PFSK-1 (cell line): ENCODE measurements around the gene MRPL52.

Experiments used
- FOXP2 ChIP-seq: optimal IDR thresholded peaks from 2 replicates; pipeline ENCODE3; 2011; ENCODE audit warnings: borderline replicate concordance, control low read depth, inconsistent platforms; ENCODE audit not compliant: insufficient read depth; ENCODE audit errors: extremely low read length, extremely low read depth
- POLR2AphosphoS5 ChIP-seq: IDR thresholded peaks from 2 replicates; pipeline ENCODE4 v1.6.1; 2012; ENCODE audit warnings: low read depth, mild to moderate bottlenecking, control low read depth, low read length, moderate library complexity
- REST ChIP-seq, 2 experiments: IDR thresholded peaks; 2 replicates each; pipeline versions ENCODE4 v1.6.1 to v1.8.0; 2011 to 2012; ENCODE audit warnings: low read depth in 2 of 2, low read length in 2 of 2, control low read depth in 1 of 2, inconsistent platforms in 1 of 2, mild to moderate bottlenecking in 1 of 2, moderate library complexity in 1 of 2; ENCODE audit not compliant: insufficient read depth in 1 of 2
- SIN3A ChIP-seq: IDR thresholded peaks from 2 replicates; pipeline ENCODE4 v1.6.1; 2012; ENCODE audit warnings: mild to moderate bottlenecking, low read length, moderate library complexity, borderline replicate concordance; ENCODE audit not compliant: insufficient read depth
- TAF1 ChIP-seq: IDR thresholded peaks from 2 replicates; pipeline ENCODE4 v1.6.1; 2012; ENCODE audit warnings: low read length, control low read depth, borderline replicate concordance; ENCODE audit not compliant: insufficient read depth

Gene MRPL52

GRCh38 chr14:22852599-22852939 lies 22.9 kb downstream of the MRPL52 start:
- TF ChIP-seq TAF1 (no peak), FOXP2 (no peak), SIN3A (no peak), POLR2AphosphoS5 (no peak), REST (IDR thresholded peaks at IDR 0.05; ENCODE audit: insufficient read depth in 1 of 2, low read depth in 2 of 2, low read length in 2 of 2) (no peak)

GRCh38 chr14:22852940-22853767 lies 23.5 kb downstream of the MRPL52 start:
- no peak for TF ChIP-seq SIN3A
- no peak for TF ChIP-seq FOXP2
- TF ChIP-seq TAF1: no peak
- no peak for TF ChIP-seq POLR2AphosphoS5

GRCh38 chr14:22854963-22855724 lies 25.5 kb downstream of the MRPL52 start:
- no peak for TF ChIP-seq REST (IDR thresholded peaks at IDR 0.05; ENCODE audit: insufficient read depth in 1 of 2, low read depth in 2 of 2, low read length in 2 of 2)
- no peak for TF ChIP-seq FOXP2
- no peak for TF ChIP-seq POLR2AphosphoS5
- TF ChIP-seq SIN3A: no peak
- TF ChIP-seq TAF1: no peak

- TF ChIP-seq POLR2AphosphoS5 (no peak), TAF1 (no peak), FOXP2 (no peak), REST (IDR thresholded peaks at IDR 0.05; ENCODE audit: insufficient read depth in 1 of 2, low read depth in 2 of 2, low read length in 2 of 2) (no peak), SIN3A (no peak)
Measured at GRCh38 chr14:22856428-22856827, 26.7 kb downstream of the MRPL52 start.

GRCh38 chr14:22861651-22862050 lies 32.0 kb downstream of the MRPL52 start:
- TF ChIP-seq POLR2AphosphoS5: no peak
- no peak for TF ChIP-seq REST (IDR thresholded peaks at IDR 0.05; ENCODE audit: insufficient read depth in 1 of 2, low read depth in 2 of 2, low read length in 2 of 2)
- TF ChIP-seq FOXP2: no peak
- no peak for TF ChIP-seq SIN3A
- TF ChIP-seq TAF1: no peak
